Endothelial cell of hepatic sinusoid (primary cell): ENCODE results near the gene PKP2.
"Not testable (repeated sequence)": the region's sequence is repeated elsewhere in the genome, so short reads cannot be mapped to it uniquely, and the experiment has no call there.

ENCODE experiments used
- in situ Hi-C: cut with HindIII; loops from 2 replicates; pipeline ENCODE4 v1.10.0; 2017; ENCODE audit warnings: low sequenced_read_pairs

Gene PKP2

GRCh38 chr12:32864731-32865130 lies 31.8 kb downstream of the PKP2 start:
- in situ Hi-C loops: no loop called here

GRCh38 chr12:32863128-32863527 lies 33.4 kb downstream of the PKP2 start:
- in situ Hi-C loops: no loop called here

GRCh38 chr12:32861658-32862057 lies 34.9 kb downstream of the PKP2 start:
- in situ Hi-C loops: not testable (repeated sequence)

- in situ Hi-C loops: no loop called here
These were observed 36.4 kb downstream of the PKP2 start for GRCh38 chr12:32860192-32860591.

- in situ Hi-C loops: no loop called here
These were observed 37.2 kb downstream of the PKP2 start for GRCh38 chr12:32859389-32859788.

GRCh38 chr12:32854716-32855115 lies 41.9 kb downstream of the PKP2 start:
- in situ Hi-C loops: no loop called here

- in situ Hi-C loops: no loop called here
These were observed 42.5 kb downstream of the PKP2 start for GRCh38 chr12:32854097-32854496.

- in situ Hi-C loops: no loop called here
These were observed 49.3 kb downstream of the PKP2 start for GRCh38 chr12:32847287-32847686.

GRCh38 chr12:32846053-32846452 lies 50.5 kb downstream of the PKP2 start:
- in situ Hi-C loops: no loop called here

GRCh38 chr12:32843528-32844095 lies 53.0 kb downstream of the PKP2 start:
- in situ Hi-C loops: no loop called here

- in situ Hi-C loops: no loop called here
These were observed 55.5 kb downstream of the PKP2 start for GRCh38 chr12:32841061-32841460.

- in situ Hi-C loops: no loop called here
These were observed 56.7 kb downstream of the PKP2 start for GRCh38 chr12:32839828-32840227.

- in situ Hi-C loops: no loop called here
These were observed 58.6 kb downstream of the PKP2 start for GRCh38 chr12:32837974-32838373.

GRCh38 chr12:32836710-32837109 lies 59.9 kb downstream of the PKP2 start:
- in situ Hi-C loops: no loop called here

GRCh38 chr12:32834122-32834521 lies 62.5 kb downstream of the PKP2 start:
- in situ Hi-C loops: no loop called here

- in situ Hi-C loops: no loop called here
These were observed 68.0 kb downstream of the PKP2 start for GRCh38 chr12:32828552-32828951.

- in situ Hi-C loops: no loop called here
These were observed 68.5 kb downstream of the PKP2 start for GRCh38 chr12:32828120-32828519.

GRCh38 chr12:32826807-32827412 lies 69.7 kb downstream of the PKP2 start:
- in situ Hi-C loops: no loop called here

GRCh38 chr12:32824596-32824995 lies 72.0 kb downstream of the PKP2 start:
- in situ Hi-C loops: no loop called here

- in situ Hi-C loops: no loop called here
These were observed 74.2 kb downstream of the PKP2 start for GRCh38 chr12:32822344-32822743.

- in situ Hi-C loops: no loop called here
These were observed 74.9 kb downstream of the PKP2 start for GRCh38 chr12:32821710-32822109.

GRCh38 chr12:32821293-32821692 lies 75.3 kb downstream of the PKP2 start:
- in situ Hi-C loops: no loop called here

GRCh38 chr12:32820376-32820931 lies 76.1 kb downstream of the PKP2 start:
- in situ Hi-C loops: no loop called here
